Suprapubic skin (tissue), 4 donors: ENCODE results near the gene HYAL3.

Source experiments
- POLR2A ChIP-seq, 2 donors: fragments of 450-650 bp; IDR thresholded peaks; one replicate each; pipeline ENCODE4 v1.6.1; 2017; ENCODE audit warnings: antibody characterized with exemption in 2 of 2, mild to moderate bottlenecking in 2 of 2, moderate library complexity in 2 of 2
- POLR2AphosphoS5 ChIP-seq, 3 donors: sonication (generic); formaldehyde crosslinking; IDR thresholded peaks; one replicate each; pipeline ENCODE4 v1.6.1; 2017; ENCODE audit warnings: antibody characterized with exemption in 3 of 3
- TF ChIP-seq, protein P1 (sequence below), 2 donors: fragments of 200-600 bp in 1 of 2; fragments of 450-650 bp in 1 of 2; sonication (generic) in 1 of 2; IDR thresholded peaks; one replicate each; pipeline ENCODE4 v1.5.1; 2016 to 2019; ENCODE audit warnings: antibody characterized with exemption in 2 of 2, mild to moderate bottlenecking in 1 of 2, moderate library complexity in 1 of 2

DNA sequence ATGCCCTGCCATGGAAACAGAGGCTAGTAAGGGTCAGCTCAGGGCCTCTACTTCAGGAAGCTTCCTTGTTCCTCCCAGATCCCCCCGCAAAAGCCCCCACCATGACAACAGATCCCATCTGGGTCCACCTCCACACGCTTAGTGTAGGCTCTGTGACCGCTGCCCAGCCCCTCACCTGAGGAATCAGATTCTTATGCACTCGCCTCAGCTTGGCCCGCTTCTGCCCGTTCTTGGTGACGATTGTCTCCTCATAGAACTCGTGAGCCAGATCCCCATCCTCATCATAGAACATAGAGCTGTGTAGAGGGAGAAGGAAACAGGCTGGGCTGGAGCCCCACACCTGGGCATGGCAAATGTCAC is 27.0 kb upstream of the HYAL3 start:
- no peak for TF ChIP-seq POLR2AphosphoS5 (IDR thresholded peaks at IDR 0.05)
- TF ChIP-seq POLR2A (IDR thresholded peaks at IDR 0.05): no peak
- TF ChIP-seq, protein P1, sequence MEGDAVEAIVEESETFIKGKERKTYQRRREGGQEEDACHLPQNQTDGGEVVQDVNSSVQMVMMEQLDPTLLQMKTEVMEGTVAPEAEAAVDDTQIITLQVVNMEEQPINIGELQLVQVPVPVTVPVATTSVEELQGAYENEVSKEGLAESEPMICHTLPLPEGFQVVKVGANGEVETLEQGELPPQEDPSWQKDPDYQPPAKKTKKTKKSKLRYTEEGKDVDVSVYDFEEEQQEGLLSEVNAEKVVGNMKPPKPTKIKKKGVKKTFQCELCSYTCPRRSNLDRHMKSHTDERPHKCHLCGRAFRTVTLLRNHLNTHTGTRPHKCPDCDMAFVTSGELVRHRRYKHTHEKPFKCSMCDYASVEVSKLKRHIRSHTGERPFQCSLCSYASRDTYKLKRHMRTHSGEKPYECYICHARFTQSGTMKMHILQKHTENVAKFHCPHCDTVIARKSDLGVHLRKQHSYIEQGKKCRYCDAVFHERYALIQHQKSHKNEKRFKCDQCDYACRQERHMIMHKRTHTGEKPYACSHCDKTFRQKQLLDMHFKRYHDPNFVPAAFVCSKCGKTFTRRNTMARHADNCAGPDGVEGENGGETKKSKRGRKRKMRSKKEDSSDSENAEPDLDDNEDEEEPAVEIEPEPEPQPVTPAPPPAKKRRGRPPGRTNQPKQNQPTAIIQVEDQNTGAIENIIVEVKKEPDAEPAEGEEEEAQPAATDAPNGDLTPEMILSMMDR (IDR thresholded peaks at IDR 0.05): no peak
